Upper lobe of right lung (tissue), 1 donor: ENCODE results near the gene ETV6. TPM values are rescaled to one million over a fixed set of nuclear protein-coding genes. Genes with fewer than 3 reads are reported as not detected.

Experiments
- ATAC-seq: fragments of 200-7000 bp; cut with Tn5 transposase; one replicate; pipeline ENCODE4 v1.9.1; 2020; ENCODE audit warnings: mild to moderate bottlenecking, moderate library complexity
- DNase-seq: peaks from one replicate; pipeline ENCODE4 v3.0.0-alpha.2; 2020
- H3K27ac ChIP-seq: fragments of 200-600 bp; one replicate; pipeline ENCODE4 v1.8.0; 2022
- H3K27me3 ChIP-seq: fragments of 200-600 bp; one replicate; pipeline ENCODE4 v1.8.0; 2022; ENCODE audit warnings: mild to moderate bottlenecking
- H3K36me3 ChIP-seq: fragments of 200-600 bp; one replicate; pipeline ENCODE4 v1.8.0; 2022
- H3K4me1 ChIP-seq: fragments of 200-600 bp; one replicate; pipeline ENCODE4 v1.8.0; 2022
- H3K4me3 ChIP-seq: fragments of 200-600 bp; one replicate; pipeline ENCODE4 v1.8.0; 2022; ENCODE audit warnings: mild to moderate bottlenecking
- H3K9me3 ChIP-seq: fragments of 200-600 bp; one replicate; pipeline ENCODE4 v1.8.0; 2022
- intact Hi-C: fragments of 100-400 bp; cut with DNase I; formaldehyde crosslinking; loops from one replicate; pipeline ENCODE4 v1.11.0; 2022
- total RNA-seq: library from RNA; stranded (reverse); fragmentation: NEBNext Ultra II Directional; extraction: Animal tissue kit (Norgen Biotek cat#: 25700); gene quantifications from one replicate; pipeline ENCODE4 v1.2.1, GENCODE V29; 2021
- TF ChIP-seq, protein P1 (sequence below): fragments of 200-600 bp; IDR thresholded peaks from one replicate; pipeline ENCODE4 v1.8.0; 2022; ENCODE audit warnings: antibody characterized with exemption
- donor health status: DM: no; HTN: yes; CAD: no; lungs with severe emphysema.

Gene ETV6
- total RNA-seq, 1 donor from 2014 or later, result 45.0 TPM

DNA sequence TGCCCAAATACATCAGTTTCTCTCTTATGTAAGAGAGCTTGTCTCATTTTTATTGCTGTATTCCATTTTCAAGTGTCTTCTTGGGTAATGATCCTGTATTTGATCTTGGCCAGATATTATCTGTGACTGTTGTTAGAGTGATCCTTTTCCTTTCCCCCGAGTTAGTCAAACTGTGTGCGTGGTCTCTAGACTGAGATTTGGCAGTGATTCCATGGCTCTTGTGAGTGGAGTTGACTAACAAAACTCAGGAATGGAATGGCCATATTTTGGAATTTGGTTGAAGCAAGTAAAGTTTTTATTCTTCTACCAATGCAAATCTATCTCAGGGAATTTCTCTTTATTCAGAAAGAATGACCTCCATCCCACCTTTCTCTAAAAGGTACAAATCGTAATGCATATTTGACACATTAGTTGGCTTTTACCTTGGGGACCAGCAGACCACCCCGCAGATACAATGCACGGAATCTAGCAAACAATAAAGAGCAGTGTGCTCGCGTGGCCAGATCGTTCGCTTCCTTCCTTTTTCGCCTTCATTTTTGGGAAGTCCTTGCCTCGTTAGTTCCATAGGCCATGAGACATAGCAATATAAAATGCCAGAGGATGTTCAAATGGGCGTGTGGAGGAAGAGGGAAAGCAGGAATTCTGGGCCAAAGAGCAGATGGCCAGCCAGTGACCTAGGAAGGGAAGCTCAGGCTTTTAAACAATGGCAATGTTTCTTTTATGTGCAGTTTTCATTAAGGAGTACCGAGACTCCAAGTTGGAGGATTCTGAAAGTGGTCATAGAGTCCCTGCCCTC lies 24.4 kb downstream of the ETV6 start:
- no peak overlapping the region for H3K27ac ChIP-seq
- no peaks in the 10 kb centered on the region for H3K9me3 ChIP-seq
- H3K27me3 ChIP-seq, result no peaks in the 10 kb centered on the region
- ATAC-seq (peak; percentile 47), DNase-seq (no peak)
- no peak overlapping the region for H3K4me3 ChIP-seq
- intact Hi-C loops, result no loop called here
- TF ChIP-seq, protein P1, sequence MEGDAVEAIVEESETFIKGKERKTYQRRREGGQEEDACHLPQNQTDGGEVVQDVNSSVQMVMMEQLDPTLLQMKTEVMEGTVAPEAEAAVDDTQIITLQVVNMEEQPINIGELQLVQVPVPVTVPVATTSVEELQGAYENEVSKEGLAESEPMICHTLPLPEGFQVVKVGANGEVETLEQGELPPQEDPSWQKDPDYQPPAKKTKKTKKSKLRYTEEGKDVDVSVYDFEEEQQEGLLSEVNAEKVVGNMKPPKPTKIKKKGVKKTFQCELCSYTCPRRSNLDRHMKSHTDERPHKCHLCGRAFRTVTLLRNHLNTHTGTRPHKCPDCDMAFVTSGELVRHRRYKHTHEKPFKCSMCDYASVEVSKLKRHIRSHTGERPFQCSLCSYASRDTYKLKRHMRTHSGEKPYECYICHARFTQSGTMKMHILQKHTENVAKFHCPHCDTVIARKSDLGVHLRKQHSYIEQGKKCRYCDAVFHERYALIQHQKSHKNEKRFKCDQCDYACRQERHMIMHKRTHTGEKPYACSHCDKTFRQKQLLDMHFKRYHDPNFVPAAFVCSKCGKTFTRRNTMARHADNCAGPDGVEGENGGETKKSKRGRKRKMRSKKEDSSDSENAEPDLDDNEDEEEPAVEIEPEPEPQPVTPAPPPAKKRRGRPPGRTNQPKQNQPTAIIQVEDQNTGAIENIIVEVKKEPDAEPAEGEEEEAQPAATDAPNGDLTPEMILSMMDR, result no peak
- peaks cover 62% of the 10 kb centered on the region for H3K4me1 ChIP-seq
- H3K36me3 ChIP-seq, result no peaks in the 10 kb centered on the region

- no peaks in the 10 kb centered on the region for H3K9me3 ChIP-seq
- TF ChIP-seq, protein P1, result no peak
- intact Hi-C loops, result no loop called here
- H3K27ac ChIP-seq, result no peak overlapping the region
- H3K27me3 ChIP-seq, result no peaks in the 10 kb centered on the region
- ATAC-seq (no peak), DNase-seq (no peak)
- H3K36me3 ChIP-seq, result no peaks in the 10 kb centered on the region
- peaks cover 52% of the 10 kb centered on the region for H3K4me1 ChIP-seq
- no peak overlapping the region for H3K4me3 ChIP-seq
These were observed 25.5 kb downstream of the ETV6 start for GRCh38 chr12:11674894-11675390.

- DNase-seq (no peak), ATAC-seq (no peak)
- H3K9me3 ChIP-seq, result no peaks in the 10 kb centered on the region
- intact Hi-C loops, result no loop called here
- no peak overlapping the region for H3K4me3 ChIP-seq
- TF ChIP-seq, protein P1, result no peak
- H3K27me3 ChIP-seq, result no peaks in the 10 kb centered on the region
- peaks cover 52% of the 10 kb centered on the region for H3K4me1 ChIP-seq
- H3K27ac ChIP-seq, result no peak overlapping the region
- no peaks in the 10 kb centered on the region for H3K36me3 ChIP-seq
These were observed 26.6 kb downstream of the ETV6 start for GRCh38 chr12:11676052-11676451.

- ATAC-seq, result no peak
- no peaks in the 10 kb centered on the region for H3K9me3 ChIP-seq
- H3K36me3 ChIP-seq, result no peaks in the 10 kb centered on the region
- TF ChIP-seq, protein P1, result no peak
- intact Hi-C loops, result no loop called here
- H3K27me3 ChIP-seq, result no peaks in the 10 kb centered on the region
- H3K4me3 ChIP-seq, result no peak overlapping the region
- H3K27ac ChIP-seq, result no peak overlapping the region
- no peak for DNase-seq
- H3K4me1 ChIP-seq, result peaks cover 52% of the 10 kb centered on the region
These were observed 27.6 kb downstream of the ETV6 start for GRCh38 chr12:11677093-11677492.

DNA sequence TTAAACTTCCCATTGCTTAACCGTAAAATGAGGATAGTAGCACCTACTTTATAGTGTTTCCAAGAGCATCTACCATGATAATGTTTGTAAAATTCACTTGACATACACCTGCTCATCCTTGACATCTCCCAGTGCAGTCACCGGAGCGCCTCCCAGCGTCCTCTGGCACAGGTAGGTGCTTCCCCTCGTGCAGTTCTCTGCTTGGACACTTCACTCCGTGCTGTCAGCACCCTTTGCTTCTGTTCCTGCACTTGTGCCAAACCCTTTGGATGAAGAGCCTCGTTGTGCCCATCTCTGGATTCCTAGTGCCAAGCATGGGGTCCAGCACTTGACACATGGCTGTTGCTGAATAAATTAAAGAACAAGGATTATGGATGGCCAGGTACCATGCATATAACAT lies 28.3 kb downstream of the ETV6 start:
- Histone ChIP-seq H3K4me3 (no peak overlapping the region), H3K36me3 (no peaks in the 10 kb centered on the region), H3K9me3 (no peaks in the 10 kb centered on the region), H3K4me1 (peaks cover 46% of the 10 kb centered on the region), H3K27ac (no peak overlapping the region), H3K27me3 (no peaks in the 10 kb centered on the region)
- TF ChIP-seq, protein P1, result no peak
- DNase-seq, result no peak
- ATAC-seq, result no peak
- intact Hi-C loops, result no loop called here
